Measurements from ENCODE around the gene SYT10. TPM values are rescaled to one million over a fixed set of nuclear protein-coding genes. Genes with fewer than 3 reads are reported as not detected.

Gene SYT10
- total RNA-seq, 1 donor from 2014 or later, result not detected

GRCh38 chr12:33438851-33439586 is 600 bp downstream of the SYT10 start:
- ATAC-seq (ENCODE audit: low read depth), result no peak

GRCh38 chr12:33438025-33438772 is 1.4 kb downstream of the SYT10 start:
- ChIA-PET CTCF (no interaction called here), POLR2A (no interaction called here)
- H3K4me1 Mint-ChIP-seq, result peaks cover 6% of the 10 kb centered on the region
- no peaks in the 10 kb centered on the region for H3K9me3 Mint-ChIP-seq
- H3K4me3 Mint-ChIP-seq, result no peak overlapping the region
- no peak for TF ChIP-seq CTCF (IDR thresholded peaks at IDR 0.05)
- H3K27me3 Mint-ChIP-seq, result peaks cover 25% of the 10 kb centered on the region
- no peak for ATAC-seq (ENCODE audit: low read depth)
- H3K27ac Mint-ChIP-seq, result no peak overlapping the region
- intact Hi-C loops (cut with micrococcal nuclease), result no loop called here
- DNase-seq, result no peak
- H3K36me3 Mint-ChIP-seq (ENCODE audit: low read depth), result no peaks in the 10 kb centered on the region

More at GRCh38 chr12:33438851-33439586, 600 bp downstream of the SYT10 start:
- intact Hi-C loops (cut with micrococcal nuclease), result no loop called here
- no peak for DNase-seq
- ChIA-PET CTCF (no interaction called here), POLR2A (no interaction called here)
- H3K4me3 Mint-ChIP-seq, result no peak overlapping the region
- H3K4me1 Mint-ChIP-seq, result peaks cover 6% of the 10 kb centered on the region
- peaks cover 25% of the 10 kb centered on the region for H3K27me3 Mint-ChIP-seq
- no peak overlapping the region for H3K27ac Mint-ChIP-seq
- no peak for TF ChIP-seq CTCF (IDR thresholded peaks at IDR 0.05)
- H3K9me3 Mint-ChIP-seq, result no peaks in the 10 kb centered on the region
- no peaks in the 10 kb centered on the region for H3K36me3 Mint-ChIP-seq (ENCODE audit: low read depth)

- POLR2A ChIA-PET, result no interaction called here
- H3K4me1 Mint-ChIP-seq, result peaks cover 6% of the 10 kb centered on the region
- no peaks in the 10 kb centered on the region for H3K9me3 Mint-ChIP-seq
- peaks cover 22% of the 10 kb centered on the region for H3K27me3 Mint-ChIP-seq
- no peak overlapping the region for H3K4me3 Mint-ChIP-seq
- no peak for TF ChIP-seq CTCF (IDR thresholded peaks at IDR 0.05)
- CTCF ChIA-PET, result no interaction called here
- intact Hi-C loops (cut with micrococcal nuclease), result no loop called here
- ATAC-seq (ENCODE audit: low read depth) (no peak), DNase-seq (no peak)
- no peak overlapping the region for H3K27ac Mint-ChIP-seq
- no peaks in the 10 kb centered on the region for H3K36me3 Mint-ChIP-seq (ENCODE audit: low read depth)
Observed at GRCh38 chr12:33437598-33437997, 2.0 kb downstream of the SYT10 start.

GRCh38 chr12:33432992-33433391 is 6.6 kb downstream of the SYT10 start:
- TF ChIP-seq CTCF (IDR thresholded peaks at IDR 0.05), result no peak
- ATAC-seq (ENCODE audit: low read depth) (no peak), DNase-seq (no peak)
- intact Hi-C loops (cut with micrococcal nuclease), result no loop called here
- H3K4me1 Mint-ChIP-seq, result no peaks in the 10 kb centered on the region
- no peak overlapping the region for H3K27ac Mint-ChIP-seq
- peaks cover 7% of the 10 kb centered on the region for H3K27me3 Mint-ChIP-seq
- no peak overlapping the region for H3K4me3 Mint-ChIP-seq
- CTCF ChIA-PET, result no interaction called here
- H3K36me3 Mint-ChIP-seq (ENCODE audit: low read depth), result no peaks in the 10 kb centered on the region
- POLR2A ChIA-PET, result no interaction called here
- H3K9me3 Mint-ChIP-seq, result no peaks in the 10 kb centered on the region

- Mint-ChIP-seq H3K27ac (no peak overlapping the region), H3K27me3 (no peaks in the 10 kb centered on the region), H3K4me3 (no peak overlapping the region), H3K4me1 (no peaks in the 10 kb centered on the region), H3K36me3 (ENCODE audit: low read depth) (no peaks in the 10 kb centered on the region), H3K9me3 (no peaks in the 10 kb centered on the region)
- CTCF ChIA-PET, result no interaction called here
- no peak for TF ChIP-seq CTCF (IDR thresholded peaks at IDR 0.05)
- ATAC-seq (ENCODE audit: low read depth) (no peak), DNase-seq (no peak)
- POLR2A ChIA-PET, result no interaction called here
- intact Hi-C loops (cut with micrococcal nuclease), result no loop called here
Observed at GRCh38 chr12:33431648-33432047, 8.0 kb downstream of the SYT10 start.

Measured in activated B cell treated with CpG ODN at 0.5 μM for 24 hours (primary cell).